Activated naive CD4-positive, alpha-beta T cell treated with anti-CD3 and anti-CD28 coated beads for 36 hours (primary cell): ENCODE results near the gene ACOX2. TPM values are rescaled to one million over a fixed set of nuclear protein-coding genes. Genes with fewer than 3 reads are reported as not detected.

ENCODE experiments used
- CTCF ChIA-PET: fragments of 350-600 bp; sonication (Branson Sonifier 250); formaldehyde crosslinking; loops from one replicate; lab custom pipeline; 2021; ENCODE audit warnings: antibody characterized with exemption; lab: Charles Lee
- DNase-seq: peaks from one replicate; pipeline ENCODE4 v3.0.0-alpha.2; 2020
- H3K27ac Mint-ChIP-seq: one replicate; pipeline ENCODE4 v1.8.0; 2021; ENCODE audit warnings: mild to moderate bottlenecking, mixed read lengths
- H3K27me3 Mint-ChIP-seq: one replicate; pipeline ENCODE4 v1.8.0; 2021; ENCODE audit warnings: low read depth, mixed read lengths
- H3K36me3 Mint-ChIP-seq: one replicate; pipeline ENCODE4 v1.8.0; 2021; ENCODE audit warnings: low read depth, mixed read lengths
- H3K4me1 Mint-ChIP-seq: one replicate; pipeline ENCODE4 v1.8.0; 2021; ENCODE audit warnings: low read depth, mixed read lengths
- H3K4me3 Mint-ChIP-seq: one replicate; pipeline ENCODE4 v1.8.0; 2021; ENCODE audit warnings: mild to moderate bottlenecking, moderate library complexity, mixed read lengths
- H3K9me3 Mint-ChIP-seq: one replicate; pipeline ENCODE4 v1.8.0; 2021; ENCODE audit warnings: mixed read lengths
- intact Hi-C: fragments of 100-400 bp; cut with micrococcal nuclease; formaldehyde crosslinking; loops from one replicate; pipeline ENCODE4 v1.15.1; 2023
- total RNA-seq, 2 experiments: library from RNA; stranded (reverse); gene quantifications; one replicate each; pipeline ENCODE4 v1.2.3, GENCODE V29; 2021

The ACOX2 gene
- total RNA-seq, 2 experiments from 2014 or later: not detected

DNA sequence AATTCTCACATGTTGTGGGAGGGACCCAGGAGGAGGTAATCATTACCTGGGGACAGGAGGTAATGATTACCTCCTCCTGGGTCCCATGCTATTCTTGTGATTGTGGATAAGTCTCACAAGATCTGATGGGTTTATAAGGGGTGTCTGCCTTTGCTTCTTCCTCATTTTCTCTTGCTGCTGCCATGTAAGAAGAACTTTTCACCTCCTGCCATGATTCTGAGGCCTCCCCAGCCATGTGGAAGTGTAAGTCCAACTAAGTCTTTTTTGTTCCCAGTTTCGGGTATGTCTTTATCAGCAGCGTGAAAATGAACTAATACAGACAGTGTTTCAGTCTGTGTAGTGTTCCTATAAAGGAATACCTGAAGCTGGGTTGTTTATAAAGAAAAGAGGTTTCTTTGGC is 58.2 kb downstream of the ACOX2 start:
- CTCF ChIA-PET: no interaction called here
- Mint-ChIP-seq H3K9me3 (no peaks in the 10 kb centered on the region), H3K27ac (no peak overlapping the region), H3K36me3 (no peaks in the 10 kb centered on the region), H3K4me1 (peaks cover 5% of the 10 kb centered on the region), H3K4me3 (no peak overlapping the region), H3K27me3 (no peaks in the 10 kb centered on the region)
- no peak for DNase-seq
- intact Hi-C loops: no loop called here

DNA sequence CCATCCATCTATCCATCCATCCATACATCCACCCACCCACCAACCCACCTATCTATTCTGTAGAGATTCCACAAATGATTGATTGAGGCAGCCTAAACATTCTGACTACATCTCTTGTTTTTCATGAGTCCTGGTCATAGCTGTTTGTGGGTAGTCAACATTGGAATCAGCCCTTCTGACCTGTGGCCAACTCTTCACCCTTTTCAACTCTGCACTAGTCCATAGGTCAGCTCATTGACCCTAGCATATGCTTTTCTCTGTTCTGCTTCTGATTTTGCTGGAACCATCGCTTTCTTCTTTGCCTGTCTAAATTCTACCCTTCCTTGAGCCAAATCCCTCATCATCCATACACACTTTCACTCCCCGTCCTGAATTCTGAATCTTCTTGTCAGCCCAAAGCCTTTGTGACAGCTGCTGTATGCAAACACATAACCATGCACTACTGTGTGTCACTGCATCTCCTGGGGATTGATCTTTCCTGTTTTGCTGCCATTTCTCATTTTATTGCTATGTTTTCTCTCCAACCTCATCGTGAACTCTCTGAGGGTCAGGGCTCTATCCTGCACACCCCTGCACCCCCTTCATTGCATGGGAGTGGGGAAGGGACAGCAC is 61.9 kb downstream of the ACOX2 start:
- H3K4me3 Mint-ChIP-seq: no peak overlapping the region
- DNase-seq: no peak
- H3K4me1 Mint-ChIP-seq: peaks cover 20% of the 10 kb centered on the region
- no peaks in the 10 kb centered on the region for H3K27me3 Mint-ChIP-seq
- H3K9me3 Mint-ChIP-seq: no peaks in the 10 kb centered on the region
- no peaks in the 10 kb centered on the region for H3K36me3 Mint-ChIP-seq
- intact Hi-C loops: loop anchor here (5.0 kb wide), 1 partner anchor 397 kb away; no protein-coding TSS in a partner anchor
- no peak overlapping the region for H3K27ac Mint-ChIP-seq
- CTCF ChIA-PET: interaction anchor here (1.4 to 2.9 kb wide), 2 partner anchors 11 kb away, joined by 4 to 11 read pairs; no protein-coding TSS in a partner anchor

DNA sequence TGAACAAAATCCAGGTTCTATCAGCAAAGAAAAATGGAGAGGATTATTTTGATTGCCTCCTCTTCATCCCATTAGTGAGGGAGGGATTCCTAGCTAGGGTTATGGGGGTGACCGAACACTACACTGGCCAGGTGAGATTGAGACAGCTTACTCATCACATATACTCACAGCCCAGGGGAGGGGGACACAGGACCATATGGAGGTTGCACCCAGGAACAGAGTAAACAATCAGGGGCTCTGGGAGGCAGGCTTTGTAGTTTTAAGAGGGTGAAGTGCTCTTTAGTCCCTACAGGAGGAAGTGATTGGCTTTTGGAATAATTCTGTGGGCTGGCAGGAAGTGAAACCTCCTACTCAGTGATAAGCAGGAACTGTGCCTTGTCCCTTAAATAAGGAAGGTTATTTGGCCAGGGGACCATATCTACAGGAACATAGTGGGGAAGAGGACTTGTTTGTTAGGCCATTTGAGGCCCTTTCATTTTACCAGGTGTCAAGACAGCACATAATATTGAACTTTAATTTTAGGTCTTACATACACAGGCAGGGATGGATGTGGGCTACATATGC is 62.6 kb downstream of the ACOX2 start:
- DNase-seq: no peak
- Mint-ChIP-seq H3K27ac (no peak overlapping the region), H3K4me1 (peaks cover 20% of the 10 kb centered on the region), H3K9me3 (no peaks in the 10 kb centered on the region), H3K36me3 (no peaks in the 10 kb centered on the region), H3K27me3 (no peaks in the 10 kb centered on the region), H3K4me3 (no peak overlapping the region)
- CTCF ChIA-PET: interaction anchor here (2.9 kb wide), 1 partner anchor 10 kb away, joined by 11 read pairs; no protein-coding TSS in a partner anchor
- intact Hi-C loops: loop anchor here (5.0 kb wide), 1 partner anchor 398 kb away; no protein-coding TSS in a partner anchor

DNA sequence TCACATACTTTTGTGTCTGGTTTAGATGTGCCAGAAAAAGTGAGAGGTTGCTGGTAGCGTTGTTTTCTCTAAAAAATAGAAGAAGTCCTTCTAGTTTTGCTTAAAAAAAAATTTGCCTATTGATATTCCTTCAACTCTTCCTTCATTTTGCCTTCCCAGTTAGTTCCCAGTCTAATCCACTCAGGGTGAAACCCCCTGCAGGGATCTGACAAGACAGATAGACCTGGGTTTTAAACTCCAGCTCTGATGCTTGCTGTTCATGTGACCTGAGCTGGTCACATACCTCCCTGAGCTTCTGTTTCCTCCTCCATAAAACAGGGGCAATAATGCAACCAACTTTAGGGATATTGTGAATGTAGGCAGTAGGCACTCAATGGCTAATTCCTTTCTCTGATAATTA is 63.7 kb downstream of the ACOX2 start:
- CTCF ChIA-PET: interaction anchor here (0.8 to 2.9 kb wide), 5 partner anchors 9 to 88 kb away, joined by 3 to 11 read pairs (median 3); no protein-coding TSS in a partner anchor
- H3K9me3 Mint-ChIP-seq: no peaks in the 10 kb centered on the region
- no peaks in the 10 kb centered on the region for H3K27me3 Mint-ChIP-seq
- intact Hi-C loops: loop anchor here (5.0 kb wide), 1 partner anchor 399 kb away; no protein-coding TSS in a partner anchor
- peaks cover 20% of the 10 kb centered on the region for H3K4me1 Mint-ChIP-seq
- no peaks in the 10 kb centered on the region for H3K36me3 Mint-ChIP-seq
- no peak overlapping the region for H3K27ac Mint-ChIP-seq
- no peak overlapping the region for H3K4me3 Mint-ChIP-seq
- no peak for DNase-seq

DNA sequence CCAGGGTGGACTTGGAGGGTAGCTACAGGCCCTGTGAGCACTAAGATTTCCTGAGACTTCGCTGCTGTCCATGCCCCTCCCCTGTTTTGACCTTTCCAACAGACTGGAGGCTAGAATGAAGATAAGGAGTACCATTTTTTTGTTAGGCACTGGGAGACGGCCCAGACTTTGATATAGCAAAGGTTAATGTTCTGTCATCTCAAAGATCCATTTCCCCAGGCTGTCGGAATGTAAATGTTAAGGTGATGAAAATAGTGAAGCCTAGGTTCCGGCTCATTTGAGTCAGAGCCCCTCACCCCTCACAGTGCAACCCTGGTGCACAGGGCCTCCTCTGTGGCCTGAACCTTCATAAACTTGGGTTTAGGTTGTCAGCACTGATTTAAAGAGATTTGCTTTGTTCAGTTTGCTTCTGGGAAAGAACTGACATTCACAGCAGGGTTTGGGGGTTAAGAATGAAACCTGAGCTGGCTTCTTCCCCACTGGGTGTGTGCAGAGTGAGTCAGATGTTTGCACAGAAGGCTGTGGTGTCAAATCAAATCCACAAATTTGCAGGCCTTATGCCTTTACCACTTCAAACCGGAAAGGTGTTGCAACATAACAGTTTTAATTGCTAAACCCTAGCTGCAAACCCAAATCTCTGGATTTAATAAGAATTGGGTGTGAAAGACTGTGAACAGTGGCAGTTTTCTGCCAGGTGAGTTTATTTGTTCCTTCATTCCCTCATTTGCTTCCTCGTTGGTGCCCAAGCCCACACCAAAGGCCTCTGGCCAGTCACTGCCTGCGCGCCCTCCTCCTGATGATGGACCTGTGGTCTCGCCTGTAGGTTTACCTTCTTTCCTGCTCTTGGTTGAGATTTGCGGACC is 65.7 kb downstream of the ACOX2 start:
- H3K4me3 Mint-ChIP-seq: no peak overlapping the region
- peak; percentile 81 for DNase-seq
- CTCF ChIA-PET: interaction anchor here (0.5 to 2.3 kb wide), 2 partner anchors 21 to 709 kb away, joined by 4 to 12 read pairs; partner anchors contain the start of gene KCTD6

DNA sequence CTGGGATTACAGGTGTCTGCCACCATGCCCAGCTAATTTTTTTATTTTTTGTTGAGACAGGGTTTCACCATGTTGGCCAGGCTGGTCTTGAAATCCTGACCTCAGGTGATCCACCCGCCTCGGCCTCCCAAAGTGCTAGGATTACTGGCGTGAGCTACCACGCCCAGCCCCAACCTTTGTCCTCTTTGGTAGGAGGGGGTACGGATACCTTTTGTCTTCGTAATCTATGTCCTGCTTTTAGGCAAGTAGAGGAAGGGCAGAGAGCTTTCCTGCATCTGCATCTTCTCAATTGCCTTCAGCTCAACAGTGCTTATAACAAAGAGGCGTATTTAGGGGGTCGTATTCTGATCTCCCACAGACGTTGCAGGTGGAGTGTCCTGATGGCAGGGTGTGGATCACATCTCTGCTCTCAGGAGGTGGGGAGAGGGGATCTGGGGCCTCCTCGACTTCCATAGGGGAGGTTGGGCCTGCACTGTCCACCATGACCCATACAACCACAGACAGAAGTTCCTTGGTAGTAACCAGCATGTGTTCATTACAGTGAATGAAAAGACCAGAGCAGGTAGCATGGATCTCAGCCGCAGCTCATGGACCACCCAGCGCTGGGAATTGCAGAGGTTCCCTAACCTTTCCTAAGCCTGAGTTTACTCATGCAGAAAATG is 66.5 kb downstream of the ACOX2 start:
- Mint-ChIP-seq H3K4me1 (peaks cover 20% of the 10 kb centered on the region), H3K4me3 (no peak overlapping the region), H3K36me3 (no peaks in the 10 kb centered on the region), H3K27ac (peak overlapping the region; percentile 86), H3K27me3 (no peaks in the 10 kb centered on the region), H3K9me3 (no peaks in the 10 kb centered on the region)
- CTCF ChIA-PET: interaction anchor here (0.5 to 2.3 kb wide), 3 partner anchors 22 to 708 kb away, joined by 4 to 12 read pairs (median 5); partner anchors contain the start of gene KCTD6
- no peak for DNase-seq
- intact Hi-C loops: loop anchor here (1.0 to 5.0 kb wide), 7 partner anchors 7 to 402 kb away; partner anchors contain the start of gene PXK

More for the DNA sequence above, 65.7 kb downstream of the ACOX2 start:
- Mint-ChIP-seq H3K4me1 (peaks cover 20% of the 10 kb centered on the region), H3K9me3 (no peaks in the 10 kb centered on the region), H3K36me3 (no peaks in the 10 kb centered on the region), H3K27ac (peak overlapping the region; percentile 86), H3K27me3 (no peaks in the 10 kb centered on the region)
- intact Hi-C loops: loop anchor here (1.0 to 5.0 kb wide), 7 partner anchors 8 to 401 kb away; partner anchors contain the start of gene PXK

DNA sequence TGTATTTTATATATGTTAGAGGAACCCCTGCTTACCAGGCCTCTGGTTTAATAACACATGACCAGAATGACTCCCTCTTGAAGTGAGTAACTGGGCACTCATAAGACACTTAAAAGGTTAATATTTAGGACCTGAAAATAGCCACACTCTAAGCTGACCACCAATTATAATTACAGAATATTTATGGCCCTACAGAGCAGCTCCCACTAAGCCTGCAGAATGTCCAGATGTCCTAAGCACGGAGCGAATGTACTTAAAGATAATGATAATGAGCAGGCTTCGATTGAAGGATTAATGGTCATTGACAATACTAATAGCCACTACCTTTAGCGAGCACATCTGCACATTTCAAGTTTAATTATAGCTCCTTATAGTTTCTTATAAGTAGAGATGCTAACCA is 67.9 kb downstream of the ACOX2 start:
- Mint-ChIP-seq H3K36me3 (no peaks in the 10 kb centered on the region), H3K9me3 (no peaks in the 10 kb centered on the region), H3K4me1 (peaks cover 22% of the 10 kb centered on the region), H3K4me3 (no peak overlapping the region), H3K27ac (no peak overlapping the region), H3K27me3 (no peaks in the 10 kb centered on the region)
- no peak for DNase-seq
- intact Hi-C loops: no loop called here
- CTCF ChIA-PET: no interaction called here

DNA sequence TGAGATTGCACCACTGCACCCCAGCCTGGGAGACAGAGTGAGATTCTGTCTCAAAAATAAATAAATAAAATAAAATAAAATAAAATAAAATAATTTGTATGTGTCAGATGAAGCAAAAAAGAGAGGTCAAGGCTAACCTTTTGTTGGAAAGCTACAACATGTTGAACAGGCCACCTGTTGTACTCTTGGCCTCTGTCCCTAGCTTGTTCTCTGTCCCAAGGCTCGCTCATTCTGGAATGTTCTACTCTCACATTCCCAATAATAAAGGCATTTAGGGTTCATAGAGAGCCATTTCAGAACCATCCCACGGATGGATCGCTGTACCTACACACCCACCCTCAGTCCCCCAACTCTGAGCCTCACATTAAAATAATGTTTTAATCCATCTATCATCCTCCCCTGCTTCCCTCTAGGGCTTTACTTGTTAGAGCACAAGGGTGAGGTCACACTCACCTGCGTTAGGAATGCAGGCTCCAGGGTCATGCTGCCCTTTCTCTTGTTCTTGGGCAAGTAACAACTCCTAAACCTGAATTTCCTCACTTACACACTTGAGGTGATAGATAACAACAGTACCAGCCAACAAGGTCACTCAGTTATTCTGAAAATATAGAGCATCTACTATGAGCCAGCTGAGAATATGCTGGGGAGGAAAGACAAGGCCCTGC is 70.0 kb downstream of the ACOX2 start:
- Mint-ChIP-seq H3K4me1 (peaks cover 29% of the 10 kb centered on the region), H3K9me3 (no peaks in the 10 kb centered on the region), H3K27me3 (peaks cover 3% of the 10 kb centered on the region), H3K27ac (no peak overlapping the region), H3K4me3 (no peak overlapping the region), H3K36me3 (no peaks in the 10 kb centered on the region)
- CTCF ChIA-PET: interaction anchor here (1.2 kb wide), 1 partner anchor 38 kb away, joined by 3 read pairs; no protein-coding TSS in a partner anchor
- DNase-seq: no peak
- intact Hi-C loops: no loop called here

DNA sequence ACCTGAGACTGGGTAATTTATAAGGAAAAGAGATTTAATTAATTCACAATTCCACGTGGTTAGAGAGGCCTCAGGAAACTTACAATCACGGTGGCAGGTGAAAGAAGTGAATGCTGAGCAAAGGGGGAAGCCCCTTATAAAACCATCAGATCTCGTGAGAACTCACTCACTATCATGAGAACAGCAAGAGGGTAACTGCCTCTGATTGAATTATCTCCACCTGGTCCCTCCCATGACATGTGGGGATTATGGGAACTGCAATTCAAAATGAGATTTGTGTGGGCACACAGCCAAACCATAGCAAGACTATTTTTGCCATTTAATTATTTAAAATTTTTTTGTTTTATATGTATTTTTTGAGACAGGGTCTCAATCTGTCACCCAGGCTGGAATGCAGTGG is 72.1 kb downstream of the ACOX2 start:
- Mint-ChIP-seq H3K4me3 (no peak overlapping the region), H3K27me3 (peaks cover 3% of the 10 kb centered on the region), H3K27ac (no peak overlapping the region), H3K9me3 (no peaks in the 10 kb centered on the region), H3K36me3 (no peaks in the 10 kb centered on the region), H3K4me1 (peaks cover 15% of the 10 kb centered on the region)
- peak; percentile 59 for DNase-seq
- CTCF ChIA-PET: interaction anchor here (0.7 to 2.4 kb wide), 4 partner anchors 8 to 508 kb away, joined by 3 to 11 read pairs (median 4); partner anchors contain the start of gene PDHB
- intact Hi-C loops: no loop called here

DNA sequence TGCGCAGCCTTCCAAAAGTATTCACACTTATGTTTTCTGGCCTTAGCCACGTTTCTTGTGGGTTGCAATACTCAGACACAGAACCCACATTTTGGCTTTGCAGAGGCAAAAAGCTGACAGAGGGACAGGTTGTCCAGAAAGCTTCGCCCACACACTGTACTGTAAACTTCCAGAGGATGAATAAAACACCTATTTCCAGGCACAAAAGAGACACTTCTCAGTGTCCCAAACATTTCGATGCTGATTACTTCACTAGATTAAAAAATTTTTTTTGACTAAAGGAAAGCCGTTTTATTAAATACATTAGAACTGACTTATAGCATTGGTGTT is 73.1 kb downstream of the ACOX2 start:
- intact Hi-C loops: loop anchor here (1.0 to 2.0 kb wide), 7 partner anchors 7 to 166 kb away; partner anchors contain the start of genes HTD2, KCTD6, PDHB and RPP14
- CTCF ChIA-PET: interaction anchor here (0.6 to 2.4 kb wide), 18 partner anchors 9 to 1933 kb away, joined by 3 to 11 read pairs (median 4); partner anchors contain the start of genes HTD2, KCTD6, PDHB and RPP14
- DNase-seq: no peak
- no peak overlapping the region for H3K4me3 Mint-ChIP-seq
- H3K36me3 Mint-ChIP-seq: no peaks in the 10 kb centered on the region
- H3K9me3 Mint-ChIP-seq: no peaks in the 10 kb centered on the region
- H3K27me3 Mint-ChIP-seq: peaks cover 3% of the 10 kb centered on the region
- peak overlapping the region; percentile 61 for H3K27ac Mint-ChIP-seq
- peaks cover 15% of the 10 kb centered on the region for H3K4me1 Mint-ChIP-seq
